Measurements from ENCODE around the gene CAP1. TPM values are rescaled to one million over a fixed set of nuclear protein-coding genes. Genes with fewer than 3 reads are reported as not detected.

The CAP1 gene
- total and polyA plus RNA-seq, 12 donors: 25.2 to 157 (median 55.8) TPM

DNA sequence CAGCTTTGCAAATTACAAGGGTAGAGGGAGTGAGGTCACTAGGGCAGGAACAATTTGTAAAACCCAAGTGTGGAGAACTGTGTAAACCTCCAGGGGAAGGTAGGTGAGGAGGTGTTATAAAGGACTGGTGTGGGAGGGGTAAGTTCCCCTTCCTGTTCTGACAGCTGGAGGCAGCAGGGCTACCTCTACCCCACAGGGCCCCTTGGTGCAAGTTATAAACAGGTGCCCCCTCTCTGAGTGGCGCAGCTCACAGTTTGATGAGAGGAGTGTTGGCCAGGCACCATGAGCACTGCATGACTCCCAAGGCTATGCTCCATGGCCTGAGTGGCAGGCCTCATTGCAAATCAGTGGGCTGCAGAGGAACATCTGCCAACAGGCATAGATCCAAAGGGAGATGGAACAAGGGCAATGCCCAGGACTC lies 44.5 kb upstream of the CAP1 start:
- no peaks in the 10 kb centered on the region for H3K9me3 ChIP-seq
- no peak for ATAC-seq
- WGBS, 2 donors: 88 to 93% methylated on average over 1 of the region's 1 CpG
- no peak for DNase-seq
- TF ChIP-seq, protein P1, sequence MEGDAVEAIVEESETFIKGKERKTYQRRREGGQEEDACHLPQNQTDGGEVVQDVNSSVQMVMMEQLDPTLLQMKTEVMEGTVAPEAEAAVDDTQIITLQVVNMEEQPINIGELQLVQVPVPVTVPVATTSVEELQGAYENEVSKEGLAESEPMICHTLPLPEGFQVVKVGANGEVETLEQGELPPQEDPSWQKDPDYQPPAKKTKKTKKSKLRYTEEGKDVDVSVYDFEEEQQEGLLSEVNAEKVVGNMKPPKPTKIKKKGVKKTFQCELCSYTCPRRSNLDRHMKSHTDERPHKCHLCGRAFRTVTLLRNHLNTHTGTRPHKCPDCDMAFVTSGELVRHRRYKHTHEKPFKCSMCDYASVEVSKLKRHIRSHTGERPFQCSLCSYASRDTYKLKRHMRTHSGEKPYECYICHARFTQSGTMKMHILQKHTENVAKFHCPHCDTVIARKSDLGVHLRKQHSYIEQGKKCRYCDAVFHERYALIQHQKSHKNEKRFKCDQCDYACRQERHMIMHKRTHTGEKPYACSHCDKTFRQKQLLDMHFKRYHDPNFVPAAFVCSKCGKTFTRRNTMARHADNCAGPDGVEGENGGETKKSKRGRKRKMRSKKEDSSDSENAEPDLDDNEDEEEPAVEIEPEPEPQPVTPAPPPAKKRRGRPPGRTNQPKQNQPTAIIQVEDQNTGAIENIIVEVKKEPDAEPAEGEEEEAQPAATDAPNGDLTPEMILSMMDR (IDR thresholded peaks at IDR 0.05): no peak
- no peak overlapping the region for H3K4me3 ChIP-seq
- intact Hi-C loops (cut with DNase I): no loop called here
- no peak overlapping the region for H3K27ac ChIP-seq
- peaks cover 0 to 15% (median 0%) of the 10 kb centered on the region in 9 donors for H3K4me1 ChIP-seq
- no peaks in the 10 kb centered on the region for H3K27me3 ChIP-seq
- H3K36me3 ChIP-seq: no peaks in the 10 kb centered on the region

DNA sequence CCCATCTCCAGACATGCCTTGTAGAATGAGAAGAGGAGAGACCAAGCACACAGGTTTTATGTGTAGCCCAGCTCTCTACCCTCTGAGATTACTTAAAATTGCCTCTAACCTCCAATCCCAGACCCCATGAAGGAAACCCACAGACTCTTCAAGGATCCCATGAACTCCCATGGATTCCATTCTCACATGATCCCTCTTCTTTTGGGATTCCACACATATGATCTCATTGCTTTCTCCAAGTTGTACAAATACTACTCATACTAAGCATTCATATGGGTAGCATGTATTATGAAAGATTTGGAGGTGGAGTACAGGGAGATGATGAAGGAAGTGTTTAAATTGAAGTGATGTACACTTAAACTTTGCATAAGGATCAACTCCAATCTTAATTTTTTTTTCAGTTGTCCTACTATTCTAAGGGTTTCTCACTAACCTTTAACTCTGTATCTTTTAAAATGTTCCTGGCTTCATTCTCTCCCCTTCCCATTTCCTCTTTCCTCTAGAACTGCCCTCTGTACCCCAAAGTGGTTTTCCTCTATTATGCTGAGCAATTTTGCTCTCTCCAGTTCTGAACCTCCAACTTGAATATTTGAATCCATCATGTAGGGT lies 44.0 kb upstream of the CAP1 start:
- Histone ChIP-seq H3K4me3 (no peak overlapping the region), H3K27me3 (no peaks in the 10 kb centered on the region), H3K27ac (no peak overlapping the region), H3K4me1 (peaks cover 0 to 15% (median 0%) of the 10 kb centered on the region in 9 donors), H3K9me3 (no peaks in the 10 kb centered on the region), H3K36me3 (no peaks in the 10 kb centered on the region)
- TF ChIP-seq, protein P1 (IDR thresholded peaks at IDR 0.05): no peak
- intact Hi-C loops (cut with DNase I): no loop called here
- ATAC-seq: no peak
- no peak for DNase-seq

DNA sequence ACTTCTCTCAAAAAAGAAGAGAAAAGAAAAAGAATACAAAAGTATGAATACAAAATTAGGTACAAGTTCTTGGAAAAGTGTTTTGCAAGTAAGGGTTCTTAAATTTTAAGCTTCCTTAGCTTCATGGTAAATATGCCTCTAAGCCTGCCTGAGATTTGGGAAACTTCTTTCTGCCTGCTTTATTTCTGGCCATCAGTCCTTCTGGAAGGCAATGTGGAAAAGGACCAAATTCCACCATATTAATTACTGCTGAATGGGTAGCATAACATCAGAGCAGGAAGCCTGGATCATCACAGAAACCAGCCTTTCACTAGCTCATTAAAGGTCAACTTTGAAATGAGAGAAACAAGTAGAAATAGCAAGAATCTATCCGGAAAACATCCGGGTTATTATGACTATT lies 39.1 kb upstream of the CAP1 start:
- 78 to 84% methylated on average over 2 of the region's 2 CpGs for WGBS, 2 donors
- Histone ChIP-seq H3K4me1 (peaks cover 0 to 13% (median 0%) of the 10 kb centered on the region in 9 donors), H3K27ac (no peak overlapping the region), H3K27me3 (no peaks in the 10 kb centered on the region), H3K4me3 (no peak overlapping the region), H3K36me3 (no peaks in the 10 kb centered on the region), H3K9me3 (no peaks in the 10 kb centered on the region)
- DNase-seq (no peak), ATAC-seq (no peak)
- intact Hi-C loops (cut with DNase I): no loop called here
- TF ChIP-seq, protein P1 (IDR thresholded peaks at IDR 0.05): no peak

DNA sequence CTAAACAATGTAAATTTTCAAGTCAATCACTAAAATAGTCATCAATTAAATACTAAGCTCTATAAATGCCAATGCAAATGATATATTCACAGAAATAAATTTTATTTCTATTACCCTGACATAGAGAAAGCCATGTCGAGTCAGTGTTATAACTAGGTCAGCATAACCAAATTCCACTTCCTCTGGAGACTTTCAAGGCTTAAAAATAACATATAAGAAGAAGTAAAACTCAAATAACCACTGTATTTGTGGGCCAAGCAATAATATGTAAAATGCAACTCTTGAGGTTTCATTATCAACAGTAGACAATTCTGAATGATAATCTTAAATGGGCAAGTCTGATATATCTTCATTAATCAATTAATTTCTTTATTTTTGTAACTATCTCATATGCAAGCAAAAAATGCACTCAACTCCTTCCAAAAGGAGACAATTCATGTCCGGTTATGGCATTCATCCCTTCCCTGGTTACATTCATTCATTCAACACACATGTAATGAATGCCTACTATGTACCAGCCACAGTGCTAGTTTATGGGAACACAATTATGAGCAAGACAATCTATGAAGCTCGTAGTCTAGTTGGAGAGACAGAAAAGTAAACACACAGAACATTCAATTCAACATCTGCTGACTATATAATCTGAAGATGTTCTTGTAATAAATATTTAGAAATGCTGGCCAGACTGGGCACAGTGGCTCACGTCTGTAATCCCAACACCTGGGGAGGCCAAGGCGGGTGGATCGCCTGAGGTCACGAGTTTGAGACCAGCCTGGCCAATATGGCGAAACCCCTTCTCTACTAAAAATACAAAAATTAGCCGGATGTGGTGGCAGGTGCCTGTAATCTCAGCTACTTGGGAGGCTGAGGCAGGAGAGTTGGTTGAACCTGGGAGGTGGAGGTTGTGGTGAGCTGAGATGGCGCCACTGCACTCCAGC lies 37.1 kb upstream of the CAP1 start:
- Histone ChIP-seq H3K36me3 (no peaks in the 10 kb centered on the region), H3K27ac (no peak overlapping the region), H3K27me3 (no peaks in the 10 kb centered on the region), H3K4me1 (peaks cover 0 to 13% (median 0%) of the 10 kb centered on the region in 9 donors), H3K4me3 (no peak overlapping the region), H3K9me3 (no peaks in the 10 kb centered on the region)
- TF ChIP-seq, protein P1 (IDR thresholded peaks at IDR 0.05): no peak
- intact Hi-C loops (cut with DNase I): no loop called here
- 85% methylated on average over 10 of the region's 10 CpGs for WGBS, 2 donors
- DNase-seq (no peak), ATAC-seq (no peak)
